Endothelial cell (in vitro differentiated cells): ENCODE results near the gene CFAP53. TPM values are rescaled to one million over a fixed set of nuclear protein-coding genes. Genes with fewer than 3 reads are reported as not detected.
"Not testable (repeated sequence)": the region's sequence is repeated elsewhere in the genome, so short reads cannot be mapped to it uniquely, and the experiment has no call there.

ENCODE experiments used
- DNase-seq: peaks from one replicate; pipeline ENCODE4 v3.0.0; 2021; ENCODE audit warnings: low spot score
- H3K27ac Mint-ChIP-seq: one replicate; pipeline ENCODE4 v1.8.0; 2021; ENCODE audit warnings: mixed read lengths, inconsistent platforms; ENCODE audit not compliant: unreplicated experiment
- H3K27me3 Mint-ChIP-seq: one replicate; pipeline ENCODE4 v1.8.0; 2021; ENCODE audit warnings: mild to moderate bottlenecking, moderate library complexity, mixed read lengths, inconsistent platforms; ENCODE audit not compliant: unreplicated experiment
- H3K36me3 Mint-ChIP-seq: one replicate; pipeline ENCODE4 v1.8.0; 2021; ENCODE audit warnings: mild to moderate bottlenecking, low read depth, mixed read lengths, inconsistent platforms; ENCODE audit not compliant: unreplicated experiment
- H3K4me1 Mint-ChIP-seq: one replicate; pipeline ENCODE4 v1.8.0; 2021; ENCODE audit warnings: mild to moderate bottlenecking, mixed read lengths, inconsistent platforms; ENCODE audit not compliant: unreplicated experiment
- H3K4me3 Mint-ChIP-seq: one replicate; pipeline ENCODE4 v1.8.0; 2021; ENCODE audit warnings: mild to moderate bottlenecking, mixed read lengths, inconsistent platforms; ENCODE audit not compliant: unreplicated experiment
- H3K9me3 Mint-ChIP-seq: one replicate; pipeline ENCODE4 v1.8.0; 2021; ENCODE audit warnings: mixed read lengths, inconsistent platforms; ENCODE audit not compliant: unreplicated experiment
- CTCF ChIP-seq: fragments of 200-600 bp; sonication (generic); IDR thresholded peaks from one replicate; pipeline ENCODE4 v1.5.0; 2021; ENCODE audit warnings: antibody characterized with exemption; ENCODE audit not compliant: unreplicated experiment
- total RNA-seq: library from RNA; stranded (reverse); fragmentation: NEBNext Ultra II Directional; extraction: Animal tissue kit (Norgen Biotek cat#: 25700); gene quantifications from one replicate; pipeline ENCODE4 v1.2.1, GENCODE V29; 2021; ENCODE audit not compliant: unreplicated experiment

CFAP53 gene
- total RNA-seq, 1 donor from 2014 or later, result 0.56 TPM

- no peaks in the 10 kb centered on the region for H3K4me1 Mint-ChIP-seq
- H3K27me3 Mint-ChIP-seq, result no peaks in the 10 kb centered on the region
- no peak overlapping the region for H3K4me3 Mint-ChIP-seq
- no peak overlapping the region for H3K27ac Mint-ChIP-seq
- peaks cover 5% of the 10 kb centered on the region for H3K9me3 Mint-ChIP-seq
- no peak for TF ChIP-seq CTCF
- DNase-seq, result no peak
- H3K36me3 Mint-ChIP-seq, result peaks cover 8% of the 10 kb centered on the region
Measured at GRCh38 chr18:50240080-50240563, 26.2 kb downstream of the CFAP53 start.

- no peaks in the 10 kb centered on the region for H3K9me3 Mint-ChIP-seq
- H3K4me3 Mint-ChIP-seq, result no peak overlapping the region
- no peak for TF ChIP-seq CTCF
- H3K27me3 Mint-ChIP-seq, result peaks cover 1% of the 10 kb centered on the region
- no peaks in the 10 kb centered on the region for H3K4me1 Mint-ChIP-seq
- no peaks in the 10 kb centered on the region for H3K36me3 Mint-ChIP-seq
- no peak overlapping the region for H3K27ac Mint-ChIP-seq
- no peak for DNase-seq
Measured at GRCh38 chr18:50232419-50232818, 33.9 kb downstream of the CFAP53 start.

GRCh38 chr18:50231621-50232020 is 34.7 kb downstream of the CFAP53 start:
- Mint-ChIP-seq H3K4me3 (no peak overlapping the region), H3K27me3 (peaks cover 3% of the 10 kb centered on the region), H3K9me3 (no peaks in the 10 kb centered on the region), H3K27ac (no peak overlapping the region), H3K4me1 (no peaks in the 10 kb centered on the region), H3K36me3 (no peaks in the 10 kb centered on the region)
- DNase-seq, result no peak
- no peak for TF ChIP-seq CTCF

GRCh38 chr18:50220249-50220648 is 46.0 kb downstream of the CFAP53 start:
- H3K4me1 Mint-ChIP-seq, DNase-seq, H3K36me3 Mint-ChIP-seq, H3K9me3 Mint-ChIP-seq, H3K4me3 Mint-ChIP-seq, H3K27me3 Mint-ChIP-seq, H3K27ac Mint-ChIP-seq: not testable (repeated sequence)

GRCh38 chr18:50218432-50219197 is 47.7 kb downstream of the CFAP53 start:
- Mint-ChIP-seq H3K27ac (no peak overlapping the region), H3K9me3 (no peaks in the 10 kb centered on the region), H3K4me1 (no peaks in the 10 kb centered on the region), H3K27me3 (peaks cover 6% of the 10 kb centered on the region), H3K4me3 (no peak overlapping the region), H3K36me3 (peaks cover 3% of the 10 kb centered on the region)
- peak; percentile 17 for DNase-seq
- peak; percentile 19 for TF ChIP-seq CTCF
